BJ (cell line): ENCODE measurements around the gene PLEKHM2. TPM values are rescaled to one million over a fixed set of nuclear protein-coding genes. Genes with fewer than 3 reads are reported as not detected.

Experiments
- CTCF ChIA-PET: fragments of 350-600 bp; formaldehyde crosslinking; extraction: SDS; loops from one replicate; lab custom pipeline; 2021; ENCODE audit warnings: antibody characterized with exemption, inconsistent platforms; lab: Yijun Ruan, JAX
- POLR2A ChIA-PET: fragments of 300-600 bp; sonication (Branson Sonifier 250); formaldehyde crosslinking; extraction: SDS; loops from one replicate; lab custom pipeline; 2021; ENCODE audit warnings: antibody characterized with exemption; lab: Charles Lee
- DNase-seq: peaks from one replicate; pipeline ENCODE4 v3.0.0-alpha.2; 2011; ENCODE audit warnings: low read depth
- H3K27me3 ChIP-seq: 2 replicates; pipeline ENCODE4 v1.6.0; 2011; ENCODE audit warnings: low read length; ENCODE audit not compliant: control insufficient read depth, insufficient read depth
- H3K36me3 ChIP-seq: 2 replicates; pipeline ENCODE4 v1.5.1; 2011; ENCODE audit warnings: low read length; ENCODE audit not compliant: control insufficient read depth, insufficient read depth
- H3K4me3 ChIP-seq: 2 replicates; pipeline ENCODE4 v1.5.1; 2011; ENCODE audit warnings: low read depth, mild to moderate bottlenecking, control low read depth, low read length
- CTCF ChIP-seq: IDR thresholded peaks from 2 replicates; pipeline ENCODE4 v1.5.1; 2011; ENCODE audit warnings: low read depth, mild to moderate bottlenecking, control low read depth, inconsistent platforms, low read length, moderate library complexity; ENCODE audit not compliant: insufficient read depth
- polyA plus RNA-seq: library from polyadenylated mRNA; depleted of rRNA; stranded (reverse); fragments of >200 nt; gene quantifications from 2 replicates; pipeline ENCODE4 v1.2.3, GENCODE V29; 2011

Gene PLEKHM2
- polyA plus RNA-seq, 1 experiment = 58.3 TPM

GRCh38 chr1:15726508-15726907, 42.4 kb downstream of the PLEKHM2 start:
- Histone ChIP-seq H3K4me3 (no peak overlapping the region), H3K27me3 (no peaks in the 10 kb centered on the region), H3K36me3 (peaks cover 46% of the 10 kb centered on the region)
- no peak for TF ChIP-seq CTCF
- DNase-seq = no peak
- POLR2A ChIA-PET = no interaction called here
- CTCF ChIA-PET = interaction anchor here (0.8 to 1.1 kb wide), 2 partner anchors 13 to 14 kb away, joined by 3 read pairs; no protein-coding TSS in a partner anchor

GRCh38 chr1:15727021-15727420, 42.9 kb downstream of the PLEKHM2 start:
- peaks cover 50% of the 10 kb centered on the region for H3K36me3 ChIP-seq

GRCh38 chr1:15727424-15727823, 43.3 kb downstream of the PLEKHM2 start:
- no peaks in the 10 kb centered on the region for H3K27me3 ChIP-seq
- H3K36me3 ChIP-seq = peaks cover 54% of the 10 kb centered on the region
- CTCF ChIA-PET = interaction anchor here (1.1 kb wide), 1 partner anchor 14 kb away, joined by 3 read pairs; no protein-coding TSS in a partner anchor
- POLR2A ChIA-PET = no interaction called here
- H3K4me3 ChIP-seq = no peak overlapping the region
- no peak for DNase-seq
- no peak for TF ChIP-seq CTCF

More at GRCh38 chr1:15727021-15727420, 42.9 kb downstream of the PLEKHM2 start:
- no peaks in the 10 kb centered on the region for H3K27me3 ChIP-seq
- no peak overlapping the region for H3K4me3 ChIP-seq
- ChIA-PET CTCF (interaction anchor here (0.8 to 1.1 kb wide), 2 partner anchors 13 to 14 kb away, joined by 3 read pairs; no protein-coding TSS in a partner anchor), POLR2A (no interaction called here)
- no peak for TF ChIP-seq CTCF
- no peak for DNase-seq

- Histone ChIP-seq H3K27me3 (no peaks in the 10 kb centered on the region), H3K36me3 (peaks cover 56% of the 10 kb centered on the region), H3K4me3 (no peak overlapping the region)
- no peak for TF ChIP-seq CTCF
- ChIA-PET CTCF (interaction anchor here (1.1 kb wide), 1 partner anchor 14 kb away, joined by 3 read pairs; no protein-coding TSS in a partner anchor), POLR2A (no interaction called here)
- DNase-seq = no peak
Measured at GRCh38 chr1:15727866-15728534, 43.9 kb downstream of the PLEKHM2 start.

- POLR2A ChIA-PET = no interaction called here
- no peaks in the 10 kb centered on the region for H3K27me3 ChIP-seq
- H3K36me3 ChIP-seq = peaks cover 60% of the 10 kb centered on the region
- H3K4me3 ChIP-seq = no peak overlapping the region
- no peak for DNase-seq
- CTCF ChIA-PET = no interaction called here
- TF ChIP-seq CTCF = no peak
Measured at GRCh38 chr1:15728937-15729657, 45.0 kb downstream of the PLEKHM2 start.
